Measurements from ENCODE around the gene KLHL7. TPM values are rescaled to one million over a fixed set of nuclear protein-coding genes. Genes with fewer than 3 reads are reported as not detected.
"Not testable (repeated sequence)": the region's sequence is repeated elsewhere in the genome, so short reads cannot be mapped to it uniquely, and the experiment has no call there.

The KLHL7 gene
- polyA plus RNA-seq, 4 donors = 43.6 to 56.0 (median 52.5) TPM

DNA sequence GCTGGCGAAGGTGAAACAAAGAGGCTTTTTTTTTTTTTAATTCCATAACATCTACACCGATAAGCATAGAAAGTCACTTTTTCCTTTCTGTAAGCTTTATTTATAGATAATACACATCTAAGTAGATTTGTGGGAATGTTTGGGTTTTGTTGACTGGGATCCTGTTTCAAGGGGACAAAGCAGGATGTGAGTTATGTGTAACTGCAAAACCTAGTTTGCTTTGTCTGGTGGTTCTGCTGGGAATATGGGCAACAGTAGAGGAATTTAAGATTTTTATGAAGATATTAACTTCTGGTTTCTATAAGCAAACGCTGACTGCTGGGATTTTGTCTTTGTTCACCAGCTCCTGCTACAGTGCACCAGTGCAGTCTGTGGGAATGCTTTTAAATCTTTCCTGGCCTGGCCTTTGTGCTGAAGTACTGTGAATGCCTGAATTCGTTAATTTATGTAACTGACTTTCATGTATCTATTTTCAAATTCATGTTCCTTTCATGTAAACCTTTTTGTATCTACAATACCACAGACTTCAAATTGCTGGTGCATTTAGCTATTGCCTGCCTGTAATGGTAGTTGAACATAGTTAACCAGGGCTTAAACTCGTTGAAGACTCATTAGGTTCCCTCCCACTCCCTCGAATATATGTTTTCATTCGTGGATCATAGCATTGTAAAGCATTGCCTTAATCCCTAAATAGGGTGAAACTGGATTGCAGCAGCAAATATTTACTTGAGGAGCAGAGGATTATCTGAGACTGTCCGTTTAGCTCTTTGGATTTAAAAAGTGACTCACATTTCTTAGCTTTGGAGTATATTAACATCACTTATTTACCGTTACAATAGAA, 1.5 kb downstream of the KLHL7 start:
- DNase-seq (ENCODE audit: low read depth in 4 of 4, low spot score in 3 of 4) = peak in 2 of 4 donors; percentile 8 to 14

DNA sequence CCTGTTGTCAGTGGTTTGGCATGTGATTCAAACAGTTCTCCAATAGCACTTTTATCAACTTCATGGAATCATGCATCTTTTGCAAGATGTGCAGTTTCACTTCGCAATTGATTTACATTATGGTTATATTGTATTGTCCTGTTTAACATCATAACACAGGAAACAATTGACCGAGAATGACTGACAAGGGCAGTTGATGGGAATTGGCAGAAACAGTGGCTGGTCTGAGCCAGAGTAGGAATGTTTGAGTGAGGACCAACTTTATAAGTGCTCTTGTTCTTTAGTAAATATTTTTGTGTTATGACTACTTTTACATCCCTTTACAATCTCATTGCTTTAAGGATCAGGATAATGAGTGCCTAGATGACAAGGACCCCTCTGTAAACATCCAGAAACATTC, 2.2 kb downstream of the KLHL7 start:
- no peak for DNase-seq (ENCODE audit: low read depth in 4 of 4, low spot score in 3 of 4)

DNA sequence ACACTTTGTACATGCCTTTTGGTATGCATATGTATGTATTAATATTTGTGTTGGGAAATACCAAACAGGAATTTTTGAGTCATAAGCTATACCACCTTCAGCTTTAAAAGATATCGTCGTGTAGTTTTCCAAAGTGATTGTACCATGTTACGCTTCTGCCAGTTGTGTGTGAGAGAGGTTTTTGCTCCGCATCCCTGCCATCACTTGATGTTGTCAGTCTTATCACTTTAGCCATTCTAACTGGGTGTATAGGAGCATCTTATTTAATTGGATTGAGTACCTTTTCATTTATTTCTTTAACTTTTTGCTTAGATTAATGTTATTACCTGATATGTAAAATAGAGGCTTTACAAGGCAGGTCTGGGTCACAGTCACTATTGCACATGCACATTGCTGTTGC, 3.4 kb downstream of the KLHL7 start:
- DNase-seq (ENCODE audit: low read depth in 4 of 4, low spot score in 3 of 4) = no peak

DNA sequence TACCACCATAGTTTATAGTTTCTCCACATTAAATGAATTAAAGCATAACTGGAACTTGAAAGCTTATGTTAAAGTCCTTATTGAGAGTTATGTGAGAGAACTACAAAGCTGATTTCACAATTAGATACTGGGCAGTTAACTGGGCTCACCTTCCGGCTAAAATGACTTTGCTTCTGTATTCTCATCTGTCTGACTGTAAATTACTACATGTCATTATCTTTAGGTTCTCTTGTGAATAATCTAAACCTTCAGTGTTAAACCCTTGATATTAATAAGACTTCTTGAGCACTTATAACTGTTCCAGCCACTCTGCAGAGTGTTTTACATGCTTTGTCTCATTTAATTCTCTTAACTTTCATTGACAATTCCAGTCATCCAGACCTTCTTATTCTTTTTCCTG, 3.9 kb downstream of the KLHL7 start:
- no peak for DNase-seq (ENCODE audit: low read depth in 4 of 4, low spot score in 3 of 4)

DNA sequence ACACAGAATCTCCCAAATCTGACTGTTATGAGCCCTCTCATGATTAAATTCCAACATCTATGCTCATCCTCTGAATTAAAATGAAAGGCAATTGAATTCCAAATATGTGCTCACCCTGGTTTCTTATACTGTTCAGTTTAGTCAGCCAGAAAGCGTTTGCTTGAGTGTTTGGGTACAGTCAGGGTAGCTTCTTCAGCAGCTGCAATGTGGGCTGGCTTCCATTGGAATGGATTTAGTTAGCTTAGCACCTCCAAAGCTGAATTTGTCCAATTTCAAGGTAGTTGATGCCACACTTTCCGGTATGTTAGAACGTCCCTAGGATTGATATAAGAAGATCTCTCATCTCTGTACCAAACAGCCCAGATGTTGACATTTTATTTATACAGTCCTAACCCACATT, 9.3 kb downstream of the KLHL7 start:
- no peak for DNase-seq (ENCODE audit: low read depth in 4 of 4, low spot score in 3 of 4)

DNA sequence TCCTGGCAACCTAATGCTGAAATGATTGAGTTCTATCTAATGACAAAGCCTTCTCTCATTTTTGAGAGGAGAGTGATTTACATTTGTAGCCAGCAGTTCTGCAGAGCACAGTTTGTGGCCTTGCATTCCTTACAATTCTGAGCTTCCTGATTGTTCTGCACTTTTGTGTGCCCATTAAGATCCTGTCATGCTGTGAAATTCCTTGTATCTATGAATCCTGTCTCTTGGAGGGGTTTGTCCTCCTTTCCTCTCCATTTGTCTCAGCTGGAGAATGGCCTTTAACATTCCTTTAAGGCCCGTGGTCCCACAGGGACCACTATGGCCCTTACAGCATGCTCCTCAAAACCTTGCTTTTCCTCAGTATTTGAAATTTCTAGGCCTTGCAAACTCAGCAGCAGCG, 10.4 kb downstream of the KLHL7 start:
- DNase-seq (ENCODE audit: low read depth in 4 of 4, low spot score in 3 of 4) = no peak

DNA sequence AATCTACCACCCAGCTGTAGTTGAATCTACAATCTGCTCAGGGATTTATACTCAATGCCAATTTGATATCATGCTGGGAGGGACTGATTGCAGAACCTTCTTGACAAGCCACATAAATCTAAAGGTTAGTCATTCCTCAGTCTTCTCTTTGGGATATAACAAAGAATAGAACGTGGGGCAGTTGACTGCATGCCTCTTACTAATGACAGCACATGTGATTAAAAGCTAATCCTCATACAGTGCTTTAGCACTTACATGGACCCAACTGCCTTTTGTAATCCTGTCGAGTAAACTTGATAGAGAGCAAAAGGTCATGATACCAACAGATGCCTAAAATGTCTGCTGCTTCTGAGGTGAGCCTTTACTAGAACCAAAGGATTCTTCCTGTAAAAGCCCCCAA, 12.3 kb downstream of the KLHL7 start:
- no peak for DNase-seq (ENCODE audit: low read depth in 4 of 4, low spot score in 3 of 4)

DNA sequence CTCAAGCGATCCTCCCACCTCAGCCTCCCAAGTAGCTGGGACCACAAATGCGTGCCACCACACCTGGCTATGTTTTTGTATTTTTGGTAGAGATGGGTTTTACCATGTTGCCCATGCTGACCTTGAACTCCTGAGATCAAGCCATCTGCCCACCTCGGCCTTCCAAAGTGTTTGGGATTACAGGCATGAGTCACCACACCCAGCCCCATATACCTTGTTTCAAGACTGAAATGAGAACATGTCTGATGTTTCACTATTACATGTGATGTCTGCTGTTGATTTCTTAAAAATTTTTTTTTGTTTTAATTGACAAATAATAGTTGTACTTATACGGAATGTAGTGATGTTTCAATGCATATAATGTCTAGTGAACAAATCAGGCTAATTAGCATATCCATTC, 14.5 kb downstream of the KLHL7 start:
- no peak for DNase-seq (ENCODE audit: low read depth in 4 of 4, low spot score in 3 of 4)

DNA sequence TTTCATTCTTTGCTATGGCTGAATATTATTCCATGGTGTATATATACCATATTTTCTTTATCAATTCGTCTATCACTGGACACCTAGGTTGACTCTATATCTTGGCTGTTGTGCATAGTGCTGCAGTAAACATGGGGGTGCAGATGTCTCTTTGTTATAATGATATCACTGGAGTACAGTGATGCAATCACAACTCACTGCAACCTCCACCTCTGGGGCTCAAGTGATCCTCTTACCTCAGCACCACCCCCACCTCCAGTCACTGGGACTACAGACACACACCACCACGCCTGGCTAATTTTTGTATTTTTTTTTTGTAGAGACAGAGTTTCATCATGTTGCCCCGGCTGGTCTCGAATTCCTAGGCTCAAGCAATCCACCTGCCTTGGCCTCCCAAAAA, 15.6 kb downstream of the KLHL7 start:
- no peak for DNase-seq (ENCODE audit: low read depth in 4 of 4, low spot score in 3 of 4)

DNA sequence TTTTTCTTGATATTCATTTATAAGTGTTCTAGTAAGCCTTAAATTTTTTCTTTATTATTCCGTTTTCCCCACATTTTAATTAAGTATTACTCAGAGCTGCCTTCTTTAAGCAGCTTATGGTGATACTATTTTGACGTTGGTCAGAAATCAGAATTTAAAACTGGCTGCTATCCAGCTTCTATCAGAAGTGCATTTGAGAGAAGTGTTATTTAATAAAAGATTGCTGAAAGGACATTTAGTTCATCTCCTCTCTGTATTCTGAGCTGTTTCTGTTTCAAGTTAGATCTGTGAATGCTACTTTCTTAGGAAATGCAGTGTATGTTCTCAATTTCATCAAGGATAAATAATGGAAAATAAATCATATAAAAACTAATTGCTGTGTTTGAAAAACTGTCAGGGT, 17.4 kb downstream of the KLHL7 start:
- DNase-seq (ENCODE audit: low read depth in 4 of 4, low spot score in 3 of 4) = no peak

DNA sequence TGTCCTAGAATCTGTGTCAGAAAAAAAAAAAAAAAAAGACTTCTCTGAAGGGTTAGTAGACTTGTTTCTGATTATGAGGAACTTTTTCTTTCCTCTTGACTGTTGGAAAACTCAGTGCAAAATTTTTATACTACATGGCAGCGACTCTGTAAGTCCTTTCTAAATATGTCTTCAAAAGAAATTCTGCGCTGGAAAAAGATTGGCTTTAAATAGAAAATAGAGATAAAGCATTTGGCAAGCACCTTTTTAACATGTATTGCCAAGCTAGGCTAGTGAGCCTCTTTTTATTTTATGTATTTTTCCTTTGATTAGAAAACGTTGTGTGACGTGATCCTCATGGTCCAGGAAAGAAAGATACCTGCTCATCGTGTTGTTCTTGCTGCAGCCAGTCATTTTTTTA, 17.9 kb downstream of the KLHL7 start:
- DNase-seq (ENCODE audit: low read depth in 4 of 4, low spot score in 3 of 4) = no peak

DNA sequence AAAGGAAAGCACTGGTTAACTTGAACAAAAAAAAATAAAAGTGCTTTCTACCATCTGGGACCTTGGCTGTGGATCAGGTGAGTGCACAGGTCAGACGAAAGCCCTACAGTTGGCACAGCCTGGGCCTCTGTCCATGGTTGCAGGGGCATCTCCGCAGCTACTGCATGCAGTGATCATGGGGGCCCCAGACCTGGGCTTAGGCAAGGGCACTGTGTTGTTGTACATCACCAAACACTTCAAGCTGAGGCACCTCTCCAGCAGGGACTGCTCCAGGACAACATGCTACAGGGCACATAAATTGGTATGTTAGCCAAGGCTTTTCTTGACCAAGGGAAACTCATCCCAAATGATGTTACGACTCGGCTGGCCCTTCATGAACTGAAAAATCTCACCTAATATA, 23.5 kb downstream of the KLHL7 start:
- no peak for DNase-seq (ENCODE audit: low read depth in 4 of 4, low spot score in 3 of 4)

DNA sequence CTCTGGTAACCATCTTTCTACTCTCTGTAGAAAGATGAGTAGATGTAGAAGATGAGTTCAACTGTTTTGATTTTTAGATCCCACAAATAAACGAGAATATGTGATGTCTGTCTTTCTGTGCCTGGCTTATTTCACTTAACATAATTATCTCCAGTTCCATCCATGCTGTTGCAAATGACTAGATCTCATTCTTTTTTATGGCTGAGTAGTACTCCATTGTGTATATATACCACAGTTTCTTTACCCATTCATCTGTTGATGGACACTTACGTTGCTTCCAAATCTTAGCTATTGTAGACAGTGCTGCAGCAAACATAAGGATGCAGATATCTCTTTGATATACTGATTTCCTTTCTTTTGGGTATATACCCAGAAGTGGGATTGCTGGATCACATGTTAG, 26.2 kb downstream of the KLHL7 start:
- not testable (repeated sequence) for DNase-seq (ENCODE audit: low read depth in 4 of 4, low spot score in 3 of 4)

DNA sequence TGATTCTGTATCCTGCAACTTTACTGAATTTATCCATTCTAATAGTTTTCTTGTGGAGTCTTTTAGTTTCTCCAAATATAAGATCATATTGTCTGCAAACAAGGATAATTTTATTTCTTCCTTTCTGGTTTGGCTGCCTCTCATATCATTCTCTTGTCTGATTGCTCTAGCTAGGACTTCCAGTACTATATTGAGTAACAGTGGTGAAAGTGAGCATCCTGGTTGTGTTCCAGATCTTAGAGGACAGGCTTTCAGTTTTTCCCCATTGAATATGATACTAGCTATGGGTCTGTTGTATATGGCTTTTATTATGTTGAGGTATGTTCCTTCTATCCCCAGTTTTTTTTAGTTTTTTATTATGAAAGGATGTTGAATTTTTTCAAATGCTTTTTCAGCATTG, 28.2 kb downstream of the KLHL7 start:
- no peak for DNase-seq (ENCODE audit: low read depth in 4 of 4, low spot score in 3 of 4)

DNA sequence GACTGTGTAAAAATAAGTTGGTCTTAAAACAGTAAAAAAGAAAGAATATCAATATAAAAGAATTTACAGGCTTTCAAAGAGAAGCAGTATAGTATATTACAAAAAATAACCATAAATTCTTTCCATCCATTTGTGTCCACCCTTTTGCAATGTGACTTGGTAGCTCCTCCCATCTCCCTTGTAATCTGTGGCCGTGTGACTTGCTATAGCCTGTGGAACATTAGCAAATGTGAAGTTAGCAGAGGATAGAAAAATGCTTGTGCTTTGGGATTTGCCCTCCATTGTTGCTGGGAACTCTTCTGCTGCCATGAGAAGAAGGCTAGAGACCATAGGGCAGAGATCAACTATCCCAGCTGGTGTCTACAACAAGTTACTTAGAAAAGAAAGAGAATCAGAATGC, 30.2 kb downstream of the KLHL7 start:
- DNase-seq (ENCODE audit: low read depth in 4 of 4, low spot score in 3 of 4) = no peak

DNA sequence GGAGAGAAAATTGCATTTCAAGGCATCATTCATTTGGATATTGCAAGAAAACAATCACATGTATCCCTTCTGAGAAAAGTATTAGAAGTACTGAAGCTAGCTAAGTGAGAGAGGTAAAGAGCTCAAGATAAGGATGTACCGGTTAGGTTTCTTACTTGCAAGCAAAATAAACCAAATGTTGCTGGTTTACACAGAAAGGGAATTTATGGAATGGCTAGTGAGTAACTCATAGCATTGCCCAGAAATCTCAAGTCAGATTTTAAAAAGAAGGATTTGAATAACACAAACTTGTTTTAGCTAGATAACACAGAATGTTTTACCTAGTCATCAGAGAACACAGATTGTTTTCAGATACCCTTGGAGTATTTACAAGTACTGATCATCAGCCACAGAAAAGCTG, 30.6 kb downstream of the KLHL7 start:
- DNase-seq (ENCODE audit: low read depth in 4 of 4, low spot score in 3 of 4) = no peak

DNA sequence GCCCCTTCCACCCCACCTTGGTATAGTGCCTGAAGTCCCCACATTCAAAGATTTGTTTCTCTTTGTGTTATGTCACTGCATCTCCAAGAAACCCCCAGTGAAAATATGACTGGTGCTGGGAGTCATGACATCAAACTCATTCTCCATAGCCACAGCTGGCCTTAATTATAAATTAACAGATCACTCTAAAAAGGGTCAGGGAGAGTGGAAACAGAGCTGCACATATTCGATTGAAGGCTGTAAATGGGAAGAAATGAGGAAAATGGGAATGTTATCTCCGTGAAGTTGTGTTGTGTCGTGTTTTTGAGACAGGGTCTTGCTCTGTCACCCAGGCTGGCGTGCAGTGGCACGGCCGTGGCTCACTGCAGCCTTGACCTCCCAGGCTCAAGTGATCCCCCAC, 52.1 kb downstream of the KLHL7 start:
- no peak for DNase-seq (ENCODE audit: low read depth in 4 of 4, low spot score in 3 of 4)

DNA sequence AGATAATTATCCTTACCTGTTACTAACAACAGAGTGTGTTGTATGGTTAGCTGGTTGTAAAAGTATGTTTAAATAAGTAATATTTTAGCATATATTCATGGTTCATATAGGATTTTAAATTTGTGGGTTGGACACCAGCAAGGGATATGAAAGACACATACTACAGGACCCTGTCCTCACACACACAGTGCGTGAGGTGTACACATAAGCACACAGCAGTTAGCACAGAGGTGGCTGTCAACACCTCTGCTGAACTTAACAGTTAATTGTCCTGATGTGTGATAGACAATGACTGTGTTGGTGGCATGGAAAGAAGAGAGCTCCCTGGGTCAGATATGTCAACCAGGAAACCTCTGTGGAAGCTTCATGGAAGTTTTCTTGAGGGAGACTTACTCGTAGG, 53.0 kb downstream of the KLHL7 start:
- no peak for DNase-seq (ENCODE audit: low read depth in 4 of 4, low spot score in 3 of 4)

DNA sequence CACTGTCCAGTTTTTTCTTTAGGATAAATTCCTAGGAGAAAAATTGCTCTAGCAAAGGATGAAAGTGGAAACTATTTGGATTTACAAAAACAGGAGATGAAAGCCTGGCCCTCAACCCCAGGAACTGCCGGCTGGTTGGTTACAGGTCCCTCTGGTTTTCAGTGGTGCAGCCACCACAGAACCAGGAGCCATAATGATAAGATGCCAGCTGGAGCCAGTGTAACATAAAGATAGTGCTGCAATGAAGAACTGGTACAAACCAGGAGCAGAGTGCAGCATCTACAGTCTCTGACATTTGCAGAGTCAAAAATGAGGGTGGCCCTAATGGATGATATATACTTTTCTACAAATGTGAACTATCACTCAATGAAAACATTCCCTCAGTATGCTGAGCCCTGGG, 55.9 kb downstream of the KLHL7 start:
- no peak for DNase-seq (ENCODE audit: low read depth in 4 of 4, low spot score in 3 of 4)

DNA sequence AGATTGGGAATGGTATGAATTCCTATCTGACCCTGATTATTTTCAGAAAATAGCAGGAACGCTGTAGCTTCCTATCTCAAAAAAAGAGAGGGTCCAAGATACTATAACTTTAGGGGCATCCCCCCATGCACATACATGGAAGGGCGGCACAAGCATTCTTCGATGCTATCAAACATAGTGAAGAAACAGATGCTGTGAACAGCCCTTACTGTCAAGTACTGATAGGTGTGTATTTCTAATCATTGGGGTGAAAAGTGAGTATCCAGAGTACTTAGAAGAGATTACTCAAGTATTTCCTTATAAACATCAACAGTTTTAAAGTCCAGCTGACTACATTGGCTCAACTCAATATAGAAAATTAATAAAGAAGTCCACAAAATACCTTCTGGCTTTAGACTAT, 59.3 kb downstream of the KLHL7 start:
- DNase-seq (ENCODE audit: low read depth in 4 of 4, low spot score in 3 of 4) = no peak

DNA sequence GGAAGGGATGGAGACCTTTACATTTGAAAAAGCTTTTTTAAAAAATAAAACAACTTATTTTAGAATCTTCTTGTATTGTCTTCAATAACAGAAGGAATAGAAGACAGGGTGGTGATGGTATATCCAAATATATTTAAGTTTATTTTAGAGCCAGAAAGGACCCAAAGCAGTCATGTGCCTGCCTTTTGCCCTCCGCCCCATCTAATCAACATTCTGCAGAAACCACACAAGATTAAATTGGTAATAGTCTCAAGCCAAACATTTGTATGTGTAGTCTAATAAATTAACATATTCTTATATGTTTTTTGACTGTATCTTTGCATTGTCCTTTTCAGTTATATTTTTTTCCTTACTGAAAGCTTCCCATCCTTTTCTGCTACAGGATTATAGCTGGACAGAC, 59.7 kb downstream of the KLHL7 start:
- DNase-seq (ENCODE audit: low read depth in 4 of 4, low spot score in 3 of 4) = no peak

DNA sequence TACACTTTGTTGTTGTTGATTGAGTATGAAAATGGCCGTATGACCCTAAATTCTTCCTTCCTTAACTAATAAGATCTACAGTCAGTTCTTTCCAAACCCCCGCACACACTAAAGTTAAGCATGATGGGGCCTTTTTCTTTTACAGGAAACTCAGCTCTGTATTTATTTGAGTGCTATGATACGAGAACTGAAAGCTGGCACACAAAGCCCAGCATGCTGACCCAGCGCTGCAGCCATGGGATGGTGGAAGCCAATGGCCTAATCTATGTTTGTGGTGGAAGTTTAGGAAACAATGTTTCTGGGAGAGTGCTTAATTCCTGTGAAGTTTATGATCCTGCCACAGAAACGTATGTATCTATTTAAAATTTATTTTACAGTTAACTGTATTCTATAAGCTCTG, 62.1 kb downstream of the KLHL7 start:
- no peak for DNase-seq (ENCODE audit: low read depth in 4 of 4, low spot score in 3 of 4)

Data from right renal pelvis (tissue), 4 donors.